ENCODE data around the gene DUSP10.

DUSP10 gene

GRCh38 chr1:221699577-221699976 lies 42.3 kb downstream of the DUSP10 start:
- H3K9me3 ChIP-seq (ENCODE audit: insufficient read depth, low read depth, low read length): no peaks in the 10 kb centered on the region
- H3K4me1 ChIP-seq (ENCODE audit: insufficient read depth, low read length): no peaks in the 10 kb centered on the region
- no peak overlapping the region for H3K9ac ChIP-seq (ENCODE audit: low read depth, low read length)
- no peak overlapping the region for H3K27ac ChIP-seq (ENCODE audit: low read depth, low read length)
- H3K36me3 ChIP-seq (ENCODE audit: insufficient read depth, low read length): peaks cover 11% of the 10 kb centered on the region; the same call in 1 of the 2 replicates
- no peak overlapping the region for H3K4me3 ChIP-seq (ENCODE audit: low read length)
- no peaks in the 10 kb centered on the region for H3K27me3 ChIP-seq (ENCODE audit: insufficient read depth, low read length)
- WGBS: 97% methylated on average over 1 of the region's 1 CpG

GRCh38 chr1:221698579-221699349 lies 43.1 kb downstream of the DUSP10 start:
- H3K4me3 ChIP-seq (ENCODE audit: low read length): no peak overlapping the region
- no peak overlapping the region for H3K9ac ChIP-seq (ENCODE audit: low read depth, low read length)
- no peaks in the 10 kb centered on the region for H3K4me1 ChIP-seq (ENCODE audit: insufficient read depth, low read length)
- H3K27ac ChIP-seq (ENCODE audit: low read depth, low read length): no peak overlapping the region
- whole genome bisulfite sequencing: 98% methylated on average over 3 of the region's 4 CpGs
- no peaks in the 10 kb centered on the region for H3K27me3 ChIP-seq (ENCODE audit: insufficient read depth, low read length)
- 0 out of 2 replicates have a peak, but pooled peaks cover 8% of the 10 kb centered on the region for H3K36me3 ChIP-seq (ENCODE audit: insufficient read depth, low read length)
- no peaks in the 10 kb centered on the region for H3K9me3 ChIP-seq (ENCODE audit: insufficient read depth, low read depth, low read length)

DNA sequence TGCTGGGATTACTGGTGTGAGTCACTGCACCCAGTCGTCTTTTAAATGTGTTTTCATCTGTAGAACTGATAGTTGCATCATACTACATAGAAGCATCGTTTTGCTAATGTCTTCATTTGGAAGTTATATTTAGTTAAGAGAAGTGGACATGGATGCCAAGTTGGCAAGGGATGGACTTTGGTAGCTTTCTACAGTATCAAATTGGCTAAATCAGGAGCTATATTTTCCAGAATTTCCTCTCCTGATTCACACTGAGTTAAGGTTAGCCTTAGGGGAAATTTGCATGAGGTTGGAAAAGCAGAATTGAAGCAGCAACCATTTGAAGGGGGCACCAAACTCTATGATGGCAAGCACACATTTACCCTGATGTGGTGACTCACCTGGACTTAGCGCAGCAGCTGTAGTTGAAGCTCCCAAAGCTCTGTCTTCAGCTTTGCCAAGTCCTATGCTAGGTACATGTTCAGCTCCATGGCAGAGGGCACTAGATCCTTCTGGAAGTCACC lies 43.9 kb downstream of the DUSP10 start:
- 96% methylated on average over 3 of the region's 3 CpGs for WGBS
- no peaks in the 10 kb centered on the region for H3K27me3 ChIP-seq (ENCODE audit: insufficient read depth, low read length)
- 0 out of 2 replicates have a peak, but pooled peaks cover 8% of the 10 kb centered on the region for H3K36me3 ChIP-seq (ENCODE audit: insufficient read depth, low read length)
- H3K4me1 ChIP-seq (ENCODE audit: insufficient read depth, low read length): no peaks in the 10 kb centered on the region
- H3K9ac ChIP-seq (ENCODE audit: low read depth, low read length): no peak overlapping the region
- H3K27ac ChIP-seq (ENCODE audit: low read depth, low read length): no peak overlapping the region
- no peak overlapping the region for H3K4me3 ChIP-seq (ENCODE audit: low read length)
- 0 out of 2 replicates have a peak, but pooled peaks cover 3% of the 10 kb centered on the region for H3K9me3 ChIP-seq (ENCODE audit: insufficient read depth, low read depth, low read length)

DNA sequence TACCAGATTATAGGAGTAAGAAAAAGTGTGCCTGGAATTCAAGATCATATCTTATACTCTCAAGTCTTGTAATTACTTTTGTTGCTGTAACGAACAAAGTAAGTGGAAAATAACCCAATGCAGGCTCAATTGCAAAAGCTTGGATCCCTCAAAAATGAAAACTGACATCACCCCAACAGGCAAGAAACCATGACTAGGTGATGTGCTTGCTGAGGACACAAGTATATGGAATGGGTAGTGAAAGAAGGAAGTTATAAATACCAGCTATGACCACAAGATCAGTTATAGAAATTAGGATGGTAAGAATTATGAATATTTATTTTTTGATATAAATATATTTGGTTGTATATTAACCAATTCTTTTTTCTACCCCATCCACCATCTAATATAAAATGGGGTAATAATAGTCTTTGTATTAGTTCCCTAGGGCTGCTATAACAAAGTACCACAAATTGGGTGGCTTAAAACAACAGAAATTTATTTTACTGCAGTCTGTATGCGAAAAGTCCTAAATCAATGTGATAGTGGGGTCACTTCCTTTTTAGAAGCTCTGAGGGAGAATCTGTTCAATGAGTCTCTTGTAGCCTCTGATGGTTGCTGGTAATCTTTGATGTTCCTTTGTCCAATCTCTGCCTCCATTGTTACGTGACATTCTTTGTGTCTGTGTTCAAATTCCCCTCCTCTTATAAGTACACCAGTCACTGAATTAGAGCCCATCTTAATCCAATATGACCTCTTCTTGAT lies 45.0 kb downstream of the DUSP10 start:
- Histone ChIP-seq H3K4me1 (ENCODE audit: insufficient read depth, low read length) (no peaks in the 10 kb centered on the region), H3K36me3 (ENCODE audit: insufficient read depth, low read length) (no peaks in the 10 kb centered on the region), H3K27ac (ENCODE audit: low read depth, low read length) (no peak overlapping the region), H3K27me3 (ENCODE audit: insufficient read depth, low read length) (no peaks in the 10 kb centered on the region), H3K9me3 (ENCODE audit: insufficient read depth, low read depth, low read length) (0 out of 2 replicates have a peak, but pooled peaks cover 3% of the 10 kb centered on the region), H3K4me3 (ENCODE audit: low read length) (no peak overlapping the region), H3K9ac (ENCODE audit: low read depth, low read length) (no peak overlapping the region)
- WGBS: 94% methylated on average over 3 of the region's 3 CpGs

DNA sequence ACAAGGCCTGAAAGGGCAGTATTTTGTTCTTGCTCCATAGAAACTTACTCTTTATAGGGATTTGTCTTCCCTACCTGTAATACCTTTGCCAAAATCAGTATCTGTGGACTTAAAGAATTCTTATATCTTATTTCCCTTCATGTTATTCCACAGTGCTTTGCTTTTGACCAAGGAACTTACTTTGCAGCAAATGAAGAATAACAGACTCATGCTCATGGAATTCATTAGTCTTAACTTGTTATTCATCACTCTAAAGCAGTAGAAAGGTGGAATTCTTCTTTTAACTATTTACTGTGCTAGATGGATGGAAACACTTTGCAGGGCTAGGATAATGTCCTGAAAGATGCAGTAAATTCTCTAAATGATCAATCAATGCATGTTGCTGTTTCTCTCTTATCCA lies 45.9 kb downstream of the DUSP10 start:
- Histone ChIP-seq H3K36me3 (ENCODE audit: insufficient read depth, low read length) (no peaks in the 10 kb centered on the region), H3K4me1 (ENCODE audit: insufficient read depth, low read length) (no peaks in the 10 kb centered on the region), H3K27me3 (ENCODE audit: insufficient read depth, low read length) (no peaks in the 10 kb centered on the region), H3K27ac (ENCODE audit: low read depth, low read length) (no peak overlapping the region), H3K9me3 (ENCODE audit: insufficient read depth, low read depth, low read length) (0 out of 2 replicates have a peak, but pooled peaks cover 3% of the 10 kb centered on the region), H3K9ac (ENCODE audit: low read depth, low read length) (no peak overlapping the region), H3K4me3 (ENCODE audit: low read length) (no peak overlapping the region)

- no peaks in the 10 kb centered on the region for H3K27me3 ChIP-seq (ENCODE audit: insufficient read depth, low read length)
- H3K36me3 ChIP-seq (ENCODE audit: insufficient read depth, low read length): no peaks in the 10 kb centered on the region
- 0 out of 2 replicates have a peak, but pooled peaks cover 3% of the 10 kb centered on the region for H3K9me3 ChIP-seq (ENCODE audit: insufficient read depth, low read depth, low read length)
- no peaks in the 10 kb centered on the region for H3K4me1 ChIP-seq (ENCODE audit: insufficient read depth, low read length)
- WGBS: 82% methylated on average over 1 of the region's 1 CpG
- no peak overlapping the region for H3K9ac ChIP-seq (ENCODE audit: low read depth, low read length)
- H3K4me3 ChIP-seq (ENCODE audit: low read length): no peak overlapping the region
- H3K27ac ChIP-seq (ENCODE audit: low read depth, low read length): no peak overlapping the region
Observed at GRCh38 chr1:221695301-221695700, 46.6 kb downstream of the DUSP10 start.

DNA sequence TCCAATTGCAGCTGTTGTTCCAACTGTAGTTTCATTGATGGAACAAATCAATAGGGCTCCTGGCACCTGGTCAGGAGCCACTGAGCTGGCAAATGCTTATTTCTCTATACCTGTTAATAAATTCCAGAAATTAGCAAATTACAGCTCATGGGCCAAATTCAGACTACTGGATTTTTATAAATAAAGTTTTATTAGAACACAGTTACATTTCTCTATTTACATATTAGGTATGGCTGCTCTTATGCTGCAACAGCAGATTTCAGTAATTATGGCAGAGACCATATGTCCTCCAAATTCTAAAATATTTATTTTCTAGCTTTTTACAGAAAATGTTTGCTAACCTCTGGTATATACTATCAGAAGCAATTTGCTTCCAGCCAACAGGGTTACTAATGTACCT lies 47.8 kb downstream of the DUSP10 start:
- Histone ChIP-seq H3K9me3 (ENCODE audit: insufficient read depth, low read depth, low read length) (0 out of 2 replicates have a peak, but pooled peaks cover 3% of the 10 kb centered on the region), H3K9ac (ENCODE audit: low read depth, low read length) (no peak overlapping the region), H3K36me3 (ENCODE audit: insufficient read depth, low read length) (no peaks in the 10 kb centered on the region), H3K4me3 (ENCODE audit: low read length) (no peak overlapping the region), H3K27ac (ENCODE audit: low read depth, low read length) (no peak overlapping the region), H3K4me1 (ENCODE audit: insufficient read depth, low read length) (no peaks in the 10 kb centered on the region), H3K27me3 (ENCODE audit: insufficient read depth, low read length) (no peaks in the 10 kb centered on the region)

DNA sequence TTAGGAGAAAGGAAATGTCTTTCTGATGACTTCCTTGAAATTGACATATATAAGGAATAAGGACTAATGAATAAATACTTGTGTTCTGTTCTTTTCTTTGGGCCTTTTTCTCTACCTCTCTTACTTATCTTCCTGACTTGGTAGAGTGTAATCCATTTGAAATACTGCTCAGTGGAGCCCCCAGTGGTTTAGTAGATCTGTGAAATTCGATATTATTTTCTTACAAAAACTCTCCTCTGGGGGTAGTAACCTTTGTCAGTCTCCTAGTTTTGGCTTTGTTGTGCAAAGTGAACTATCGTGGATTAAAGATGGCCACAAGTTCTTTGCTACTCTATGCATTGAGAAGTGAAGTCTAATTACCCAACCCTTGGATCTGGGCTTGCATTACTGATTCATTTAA lies 48.8 kb downstream of the DUSP10 start:
- Histone ChIP-seq H3K27ac (ENCODE audit: low read depth, low read length) (no peak overlapping the region), H3K4me1 (ENCODE audit: insufficient read depth, low read length) (no peaks in the 10 kb centered on the region), H3K9ac (ENCODE audit: low read depth, low read length) (no peak overlapping the region), H3K36me3 (ENCODE audit: insufficient read depth, low read length) (no peaks in the 10 kb centered on the region), H3K27me3 (ENCODE audit: insufficient read depth, low read length) (no peaks in the 10 kb centered on the region), H3K9me3 (ENCODE audit: insufficient read depth, low read depth, low read length) (0 out of 2 replicates have a peak, but pooled peaks cover 3% of the 10 kb centered on the region), H3K4me3 (ENCODE audit: low read length) (no peak overlapping the region)
- WGBS: 92% methylated on average over 2 of the region's 2 CpGs

- Histone ChIP-seq H3K27ac (ENCODE audit: low read depth, low read length) (no peak overlapping the region), H3K9ac (ENCODE audit: low read depth, low read length) (no peak overlapping the region)
- no CpG with 5 or more reads among the region's 2 CpGs for WGBS
Observed at GRCh38 chr1:221692643-221693042, 49.2 kb downstream of the DUSP10 start.

DNA sequence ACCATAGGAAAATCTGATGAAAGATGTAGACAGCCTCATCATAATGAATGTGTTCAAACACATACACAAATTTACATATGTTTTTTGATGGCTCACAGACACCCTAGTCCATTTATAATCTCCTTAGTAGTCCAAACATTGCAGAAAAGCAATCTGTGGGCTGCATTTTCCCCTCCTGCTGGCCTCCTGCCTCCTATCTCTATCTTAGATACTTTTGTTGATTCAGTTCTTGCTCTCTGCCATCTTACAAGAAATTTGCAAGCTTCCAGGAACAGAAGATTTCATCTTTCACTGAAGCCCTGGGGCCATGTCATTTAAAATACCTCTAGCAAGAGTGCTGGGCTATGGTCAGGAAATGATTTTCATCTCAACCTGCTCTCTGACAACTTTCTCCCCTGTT lies 50.6 kb downstream of the DUSP10 start:
- no peaks in the 10 kb centered on the region for H3K27me3 ChIP-seq (ENCODE audit: insufficient read depth, low read length)
- 0 out of 2 replicates have a peak, but pooled peaks cover 3% of the 10 kb centered on the region for H3K9me3 ChIP-seq (ENCODE audit: insufficient read depth, low read depth, low read length)
- H3K27ac ChIP-seq (ENCODE audit: low read depth, low read length): no peak overlapping the region
- H3K36me3 ChIP-seq (ENCODE audit: insufficient read depth, low read length): no peaks in the 10 kb centered on the region
- H3K4me1 ChIP-seq (ENCODE audit: insufficient read depth, low read length): no peaks in the 10 kb centered on the region
- no peak overlapping the region for H3K4me3 ChIP-seq (ENCODE audit: low read length)
- no peak overlapping the region for H3K9ac ChIP-seq (ENCODE audit: low read depth, low read length)

More at GRCh38 chr1:221692643-221693042, 49.2 kb downstream of the DUSP10 start:
- no peaks in the 10 kb centered on the region for H3K4me1 ChIP-seq (ENCODE audit: insufficient read depth, low read length)
- no peak overlapping the region for H3K4me3 ChIP-seq (ENCODE audit: low read length)
- no peaks in the 10 kb centered on the region for H3K27me3 ChIP-seq (ENCODE audit: insufficient read depth, low read length)
- H3K36me3 ChIP-seq (ENCODE audit: insufficient read depth, low read length): no peaks in the 10 kb centered on the region
- 0 out of 2 replicates have a peak, but pooled peaks cover 3% of the 10 kb centered on the region for H3K9me3 ChIP-seq (ENCODE audit: insufficient read depth, low read depth, low read length)

- Histone ChIP-seq H3K27me3 (ENCODE audit: insufficient read depth, low read length) (no peaks in the 10 kb centered on the region), H3K4me1 (ENCODE audit: insufficient read depth, low read length) (no peaks in the 10 kb centered on the region), H3K9me3 (ENCODE audit: insufficient read depth, low read depth, low read length) (0 out of 2 replicates have a peak, but pooled peaks cover 3% of the 10 kb centered on the region), H3K9ac (ENCODE audit: low read depth, low read length) (no peak overlapping the region), H3K27ac (ENCODE audit: low read depth, low read length) (no peak overlapping the region), H3K4me3 (ENCODE audit: low read length) (no peak overlapping the region), H3K36me3 (ENCODE audit: insufficient read depth, low read length) (no peaks in the 10 kb centered on the region)
- 94% methylated on average over 1 of the region's 1 CpG for WGBS
Observed at GRCh38 chr1:221690858-221691257, 51.0 kb downstream of the DUSP10 start.

All from HUES64 (cell line).